Hepatic stellate cell (primary cell): ENCODE data around the gene CES3.
"Not testable (repeated sequence)": the region's sequence is repeated elsewhere in the genome, so short reads cannot be mapped to it uniquely, and the experiment has no call there.

Experiments used
- DNase-seq: peaks from one replicate; pipeline ENCODE4 v3.0.0; 2011; ENCODE audit warnings: low spot score

CES3 gene

DNA sequence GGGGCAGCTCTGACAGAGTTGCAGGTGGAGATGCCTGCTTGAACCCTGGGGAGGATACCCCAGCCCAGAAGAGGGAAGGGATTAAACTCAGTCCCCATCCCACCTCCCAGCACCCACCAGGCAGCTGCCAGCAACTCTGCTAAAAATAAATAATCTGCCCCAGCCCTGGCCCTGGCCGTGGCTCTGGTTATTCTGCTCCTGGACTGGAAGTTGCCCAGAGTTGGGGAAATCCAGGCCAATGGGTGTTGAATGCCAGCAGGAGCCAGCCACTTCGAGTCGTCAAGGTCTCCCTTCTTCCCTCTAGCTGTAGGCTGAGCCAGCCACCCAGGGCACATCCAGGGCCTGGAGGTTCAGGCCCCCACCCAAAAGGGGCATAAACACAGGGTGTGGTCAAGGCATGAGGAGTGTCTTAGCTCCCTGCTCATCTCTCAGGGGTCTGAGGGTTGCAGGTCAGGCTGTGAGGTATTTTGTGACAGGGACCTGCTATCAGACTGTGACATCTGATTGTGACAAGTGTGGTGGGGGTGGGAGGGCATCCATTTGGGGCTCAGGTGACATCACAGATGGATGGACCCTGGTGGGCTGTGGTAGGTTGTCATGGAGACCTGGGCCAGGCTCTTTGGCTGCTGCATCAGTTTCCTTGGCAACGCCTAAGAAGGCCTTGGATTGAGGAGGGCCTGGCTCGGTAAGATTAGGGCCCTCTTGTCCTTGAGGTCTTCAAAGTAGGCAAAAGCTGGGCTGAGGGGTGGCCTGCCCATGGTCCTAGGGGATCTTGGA lies 34.7 kb upstream of the CES3 start:
- DNase-seq: peak; percentile 39

DNA sequence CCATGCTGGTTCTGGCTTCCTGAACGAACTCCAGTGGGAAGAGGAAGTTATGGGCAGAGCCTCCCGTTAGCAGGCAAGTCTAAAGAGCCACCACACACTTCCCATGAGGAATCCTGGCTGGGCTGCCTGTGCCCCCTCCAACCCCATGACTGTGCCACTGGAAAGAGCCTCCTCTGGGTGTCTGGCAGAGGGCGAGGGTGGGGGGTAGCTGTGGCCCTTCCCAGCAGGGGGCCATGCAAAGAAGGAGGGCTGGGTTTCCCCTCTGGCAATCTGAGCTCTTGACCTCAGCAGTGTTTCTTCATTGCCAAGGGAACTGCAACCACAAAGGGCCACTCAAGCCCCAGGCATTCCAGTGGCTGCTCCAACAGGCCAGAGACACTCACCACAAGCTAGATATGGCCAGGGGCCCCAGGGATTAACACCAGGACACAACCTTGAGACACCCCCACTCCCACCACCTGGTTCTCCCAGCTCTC lies 34.1 kb upstream of the CES3 start:
- peak; percentile 94 for DNase-seq

- peak; percentile 38 for DNase-seq
Measured at GRCh38 chr16:66927918-66928649, 33.0 kb upstream of the CES3 start.

GRCh38 chr16:66928702-66929388 lies 32.2 kb upstream of the CES3 start:
- DNase-seq: peak; percentile 39

DNA sequence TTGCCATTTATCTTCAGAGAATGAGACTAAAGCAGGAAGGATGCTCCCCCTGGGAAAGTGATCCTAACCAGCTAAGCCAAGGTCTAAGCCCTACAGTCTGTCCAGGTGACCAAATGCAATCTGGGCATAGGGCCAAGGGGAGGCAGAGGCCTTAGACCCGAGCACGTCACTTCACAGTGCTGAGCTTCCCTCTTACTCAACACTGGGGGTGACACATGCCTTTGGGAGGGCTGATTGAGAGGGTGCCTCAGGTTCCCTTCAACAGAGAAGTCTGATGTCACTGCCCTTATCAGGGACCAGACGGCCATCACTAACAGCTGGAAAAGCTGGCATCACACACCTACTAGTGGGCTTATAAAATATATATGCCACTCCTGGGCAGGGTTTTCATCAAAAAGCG lies 30.9 kb upstream of the CES3 start:
- DNase-seq: no peak

DNA sequence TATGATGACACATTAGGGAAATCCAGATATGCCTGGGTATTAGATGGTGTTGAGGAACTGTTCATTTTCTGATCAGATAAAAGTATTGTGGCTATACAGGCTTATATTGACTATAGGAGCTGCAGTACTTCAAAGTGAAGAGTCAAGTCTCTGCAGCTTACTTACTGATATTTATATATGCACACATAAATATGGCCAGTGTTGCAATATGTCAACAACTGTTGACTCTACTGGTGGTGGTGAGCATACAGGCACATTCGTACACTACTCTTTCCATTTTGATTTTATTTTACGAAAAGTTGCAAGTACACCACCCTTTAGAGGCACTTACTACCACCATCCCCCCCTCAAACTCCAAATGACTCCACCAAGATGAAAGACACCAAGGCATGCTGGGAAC lies 29.4 kb upstream of the CES3 start:
- DNase-seq: no peak

DNA sequence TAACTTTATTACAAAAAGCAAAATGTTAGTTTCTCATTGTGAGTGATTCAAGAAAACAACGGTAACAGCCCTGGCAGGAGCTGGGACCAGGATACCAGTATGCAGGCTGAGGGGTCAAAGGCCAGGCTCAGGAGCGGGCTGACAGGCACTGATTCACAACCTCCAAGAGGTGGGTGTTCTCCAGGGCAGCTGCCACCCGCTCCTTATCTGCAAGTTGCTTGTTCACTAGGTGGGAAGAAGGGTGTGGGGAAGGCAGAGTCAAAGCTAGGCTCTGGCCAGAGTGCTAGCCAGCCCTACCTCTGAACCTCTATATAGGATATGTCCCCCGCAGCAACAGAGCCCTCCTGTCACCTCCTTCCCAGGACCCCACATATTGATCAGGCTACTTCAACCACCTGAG lies 29.0 kb upstream of the CES3 start:
- DNase-seq: no peak

GRCh38 chr16:66933776-66934137 lies 27.3 kb upstream of the CES3 start:
- peak; percentile 32 for DNase-seq

GRCh38 chr16:66934138-66934838 lies 26.8 kb upstream of the CES3 start, which contains the start of gene CIAO2B:
Gene CIAO2B (minus strand): TSS chr16:66934402. CDS start chr16:66934364, 38 bp downstream.
- DNase-seq: peak; percentile 93

DNA sequence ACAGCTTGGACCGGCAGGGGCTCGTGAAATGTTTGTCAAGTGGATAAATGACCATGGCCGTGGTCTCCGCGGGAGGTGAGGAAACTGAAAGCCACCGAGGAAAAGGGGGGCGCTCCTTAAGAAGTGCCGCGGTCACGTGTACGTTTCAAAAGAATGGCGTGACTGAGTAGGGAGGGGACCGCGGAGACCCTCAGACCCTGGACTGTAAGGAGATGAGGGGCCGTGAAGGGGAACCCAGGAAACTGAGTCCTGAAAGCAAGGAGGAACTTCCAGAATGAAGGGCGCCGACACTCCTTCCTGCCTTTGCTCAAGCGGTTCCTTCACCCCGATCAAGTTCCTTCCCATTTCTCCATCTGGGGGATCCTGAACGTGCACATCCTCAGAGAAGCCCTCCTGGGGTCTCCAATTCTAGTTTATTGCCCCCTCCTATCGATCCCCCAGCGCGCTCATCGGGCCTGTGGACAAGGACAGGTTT lies 26.2 kb upstream of the CES3 start:
- DNase-seq: not testable (repeated sequence)

- peak; percentile 77 for DNase-seq
Measured at GRCh38 chr16:66935314-66936011, 25.6 kb upstream of the CES3 start, which contains the start of gene CES2. Gene CES2 (plus strand): TSS chr16:66935516. CDS start chr16:66935636, 120 bp downstream.

DNA sequence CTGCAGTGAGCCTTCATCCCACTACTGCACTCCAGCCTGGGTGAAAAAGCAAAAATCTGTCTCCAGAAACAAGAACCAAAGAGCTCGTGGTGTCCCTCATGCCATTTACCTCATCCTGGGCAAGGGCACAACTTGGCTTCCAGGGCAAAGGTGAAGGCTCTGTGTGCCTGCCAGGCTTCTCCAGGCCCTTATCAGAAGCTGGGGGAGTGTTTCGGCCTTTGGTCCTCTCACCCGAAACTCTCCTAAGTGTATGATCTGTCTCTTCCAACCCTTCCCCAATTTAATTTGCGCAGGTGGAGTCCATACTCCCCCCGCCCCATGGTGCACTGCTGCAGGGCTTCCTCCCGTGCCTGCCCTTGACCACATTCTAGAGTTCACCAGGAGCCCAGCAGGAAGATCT lies 24.6 kb upstream of the CES3 start:
- no peak for DNase-seq

GRCh38 chr16:66936889-66937554 lies 24.0 kb upstream of the CES3 start:
- no peak for DNase-seq

DNA sequence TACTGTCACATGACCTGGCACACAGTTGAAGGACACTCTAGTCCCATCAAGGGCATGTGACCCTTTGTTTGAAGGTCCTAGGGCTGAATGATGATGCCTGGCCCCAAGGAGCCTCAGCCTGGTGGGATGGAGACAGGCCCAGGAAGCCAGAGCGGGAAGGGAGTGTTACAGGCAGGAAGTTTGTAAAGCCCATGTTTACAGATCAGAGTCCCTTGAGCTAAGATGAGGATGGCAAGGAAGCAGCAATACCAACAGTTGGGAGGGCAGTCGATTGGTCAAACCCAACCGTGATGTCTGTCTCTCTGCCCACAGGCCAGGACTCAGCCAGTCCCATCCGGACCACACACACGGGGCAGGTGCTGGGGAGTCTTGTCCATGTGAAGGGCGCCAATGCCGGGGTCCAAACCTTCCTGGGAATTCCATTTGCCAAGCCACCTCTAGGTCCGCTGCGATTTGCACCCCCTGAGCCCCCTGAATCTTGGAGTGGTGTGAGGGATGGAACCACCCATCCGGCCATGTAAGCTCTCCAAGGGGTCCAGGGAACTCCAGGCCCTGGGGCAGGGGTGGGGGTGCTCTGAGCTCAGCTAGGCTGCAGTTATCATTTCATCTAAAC lies 23.2 kb upstream of the CES3 start:
- no peak for DNase-seq

GRCh38 chr16:66939366-66939765 lies 21.7 kb upstream of the CES3 start:
- DNase-seq: no peak

GRCh38 chr16:66940236-66940635 lies 20.8 kb upstream of the CES3 start:
- no peak for DNase-seq

GRCh38 chr16:66942981-66943380 lies 18.1 kb upstream of the CES3 start:
- DNase-seq: no peak

- DNase-seq: no peak
Measured at GRCh38 chr16:66943426-66944053, 17.5 kb upstream of the CES3 start.

- no peak for DNase-seq
Measured at GRCh38 chr16:66944054-66944441, 17.0 kb upstream of the CES3 start.

GRCh38 chr16:66944971-66945370 lies 16.1 kb upstream of the CES3 start:
- DNase-seq: not testable (repeated sequence)
